DMS153 (cell line): ENCODE results near the gene SULT6B1.

Source experiments
- DNase-seq: peaks from one replicate; lab custom pipeline; 2025; lab: John Stamatoyannopoulos, UW

SULT6B1 gene

GRCh38 chr2:37149626-37150322 is 38.7 kb downstream of the SULT6B1 start:
- no peak for DNase-seq

GRCh38 chr2:37148325-37148724 is 40.1 kb downstream of the SULT6B1 start:
- no peak for DNase-seq

- no peak for DNase-seq
These were observed 42.4 kb downstream of the SULT6B1 start for GRCh38 chr2:37146062-37146461.

GRCh38 chr2:37143974-37144373 is 44.5 kb downstream of the SULT6B1 start:
- DNase-seq, result no peak

GRCh38 chr2:37142546-37142945 is 45.9 kb downstream of the SULT6B1 start:
- DNase-seq, result no peak

GRCh38 chr2:37132914-37133313 is 55.6 kb downstream of the SULT6B1 start:
- DNase-seq, result no peak

GRCh38 chr2:37125416-37125815 is 63.1 kb downstream of the SULT6B1 start:
- no peak for DNase-seq

GRCh38 chr2:37119157-37119556 is 69.3 kb downstream of the SULT6B1 start:
- DNase-seq, result no peak
